Duodenal mucosa (tissue), 2 donors: Measurements from ENCODE around the gene HOXD10.

ENCODE experiments used
- H3K27ac ChIP-seq: one replicate; pipeline ENCODE4 v1.7.0; 2013; ENCODE audit warnings: low read depth, low read length
- H3K27me3 ChIP-seq, 2 donors: one replicate each; pipeline ENCODE4 v1.7.0; 2013; ENCODE audit warnings: low read length in 2 of 2, control low read depth in 1 of 2; ENCODE audit not compliant: insufficient read depth in 2 of 2, control insufficient read depth in 1 of 2
- H3K36me3 ChIP-seq, 2 donors: one replicate each; pipeline ENCODE4 v1.7.0; 2013; ENCODE audit warnings: low read length in 2 of 2, control low read depth in 1 of 2; ENCODE audit not compliant: insufficient read depth in 2 of 2, control insufficient read depth in 1 of 2
- H3K4me1 ChIP-seq, 2 donors: one replicate each; pipeline ENCODE4 v1.7.0; 2013; ENCODE audit warnings: low read length in 2 of 2, control low read depth in 1 of 2; ENCODE audit not compliant: insufficient read depth in 2 of 2, control insufficient read depth in 1 of 2
- H3K4me3 ChIP-seq, 2 donors: one replicate each; pipeline ENCODE4 v1.7.0; 2013; ENCODE audit warnings: low read length in 2 of 2, low read depth in 1 of 2
- H3K9ac ChIP-seq, 2 donors: one replicate each; pipeline ENCODE4 v1.7.0; 2013; ENCODE audit warnings: low read length in 2 of 2, low read depth in 1 of 2
- H3K9me3 ChIP-seq, 2 donors: one replicate each; pipeline ENCODE4 v1.7.0; 2013; ENCODE audit warnings: low read length in 2 of 2, control low read depth in 1 of 2; ENCODE audit not compliant: control insufficient read depth in 1 of 2

Gene HOXD10

DNA sequence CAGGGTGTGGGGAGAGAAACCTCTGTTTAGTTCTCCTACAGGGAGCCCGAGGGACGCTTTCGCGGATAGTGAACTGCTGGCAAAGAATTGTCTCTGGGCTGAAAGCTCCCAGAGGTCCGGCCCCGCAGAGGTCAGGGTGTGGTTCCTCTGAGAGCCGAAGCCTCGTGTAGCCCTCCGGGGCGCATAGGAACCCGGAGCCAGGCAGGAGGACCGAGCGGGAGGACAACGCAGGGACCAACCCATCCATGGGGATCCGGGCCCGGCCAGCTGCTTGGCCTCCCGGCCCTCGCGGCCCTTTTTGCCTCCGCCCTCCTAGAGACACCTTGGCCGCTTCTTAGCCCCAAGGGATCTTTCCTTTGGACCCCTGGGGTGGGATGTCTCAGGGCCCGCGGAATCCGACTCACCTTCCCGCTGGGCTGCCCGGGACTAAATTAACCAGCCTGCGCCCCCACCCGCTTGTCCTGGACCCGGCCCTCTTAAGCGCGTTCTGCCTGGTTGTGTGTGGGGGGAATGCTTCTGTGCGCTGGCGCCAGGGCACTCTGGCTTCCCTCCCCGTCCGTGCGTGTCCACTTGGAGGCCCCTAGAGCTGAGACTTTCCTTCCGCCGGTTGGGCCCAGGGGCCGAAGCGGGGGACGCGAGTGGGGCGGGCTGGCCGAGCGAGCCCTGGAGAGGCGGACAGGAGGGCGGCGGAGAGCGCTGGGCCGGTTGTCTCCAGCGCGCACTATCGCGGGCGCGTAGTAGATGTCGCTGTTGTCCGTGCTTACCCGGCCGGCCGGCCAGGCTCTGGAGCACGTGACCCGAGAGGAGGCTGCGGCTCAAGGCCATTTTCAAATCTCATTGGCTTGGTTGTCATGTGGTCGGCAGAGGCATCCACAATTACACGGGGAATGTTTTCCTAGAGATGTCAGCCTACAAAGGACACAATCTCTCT is at the start of gene HOXD10:
HOXD10 (plus strand) TSS at position 896 of the 931 bp plus-strand sequence. CDS start 56 bp downstream, outside the sequence.
- peaks cover 93 to 97% of the 10 kb centered on the region in 2 donors for H3K27me3 ChIP-seq
- H3K9ac ChIP-seq, result no peak within 1 kb of the TSS
- H3K4me3 ChIP-seq, result no peak within 1 kb of the TSS

GRCh38 chr2:176067589-176068418 is 48.8 kb upstream of the HOXD10 start:
- H3K4me1 ChIP-seq, result peaks cover 15 to 17% of the 10 kb centered on the region in 2 donors
- H3K36me3 ChIP-seq, result no peaks in the 10 kb centered on the region
- peaks cover 76 to 85% of the 10 kb centered on the region in 2 donors for H3K27me3 ChIP-seq
- H3K9me3 ChIP-seq, result no peaks in the 10 kb centered on the region
- H3K4me3 ChIP-seq, result peak overlapping the region; percentile 57 to 58
- no peak overlapping the region for H3K27ac ChIP-seq
- H3K9ac ChIP-seq, result no peak overlapping the region

More for the DNA sequence above, at the start of gene HOXD10:
- no peaks in the 10 kb centered on the region for H3K4me1 ChIP-seq
- H3K27ac ChIP-seq, result peak within 1 kb of the TSS; percentile 6
- no peaks in the 10 kb centered on the region for H3K9me3 ChIP-seq
- no peaks in the 10 kb centered on the region for H3K36me3 ChIP-seq

- Histone ChIP-seq H3K4me3 (peak overlapping the region in 1 of 2 donors; percentile 9), H3K4me1 (peaks cover 15 to 17% of the 10 kb centered on the region in 2 donors), H3K27ac (no peak overlapping the region), H3K9ac (no peak overlapping the region), H3K36me3 (no peaks in the 10 kb centered on the region), H3K9me3 (no peaks in the 10 kb centered on the region), H3K27me3 (peaks cover 81 to 91% of the 10 kb centered on the region in 2 donors)
Observed at GRCh38 chr2:176068419-176068832, 48.2 kb upstream of the HOXD10 start.

GRCh38 chr2:176071330-176072291 is 45.0 kb upstream of the HOXD10 start:
- Histone ChIP-seq H3K36me3 (no peaks in the 10 kb centered on the region), H3K27me3 (peaks cover 97 to 98% of the 10 kb centered on the region in 2 donors), H3K4me3 (no peak overlapping the region), H3K9ac (no peak overlapping the region), H3K4me1 (peaks cover 15 to 17% of the 10 kb centered on the region in 2 donors), H3K9me3 (no peaks in the 10 kb centered on the region), H3K27ac (no peak overlapping the region)

DNA sequence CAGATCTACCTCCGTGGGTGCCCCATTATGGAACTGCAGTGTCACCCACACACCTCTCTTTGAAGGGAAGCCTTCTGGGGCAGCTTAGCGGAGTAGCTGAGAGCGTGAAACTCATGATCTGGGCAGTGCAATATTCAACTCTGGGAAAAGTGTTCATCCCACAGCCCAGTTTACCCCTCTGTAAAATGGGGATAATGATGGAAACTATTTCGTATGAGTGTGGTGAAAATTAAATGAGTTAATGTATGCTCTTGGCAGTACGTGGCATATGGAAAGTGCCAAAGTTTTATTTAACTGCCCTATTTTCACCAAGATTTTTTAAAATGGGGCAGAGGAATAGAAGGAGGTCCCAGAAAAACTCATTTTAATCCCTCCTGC is 44.3 kb upstream of the HOXD10 start:
- H3K9me3 ChIP-seq, result no peaks in the 10 kb centered on the region
- peaks cover 11 to 17% of the 10 kb centered on the region in 2 donors for H3K4me1 ChIP-seq
- no peak overlapping the region for H3K4me3 ChIP-seq
- no peaks in the 10 kb centered on the region for H3K36me3 ChIP-seq
- no peak overlapping the region for H3K27ac ChIP-seq
- no peak overlapping the region for H3K9ac ChIP-seq
- peaks cover 95 to 98% of the 10 kb centered on the region in 2 donors for H3K27me3 ChIP-seq

DNA sequence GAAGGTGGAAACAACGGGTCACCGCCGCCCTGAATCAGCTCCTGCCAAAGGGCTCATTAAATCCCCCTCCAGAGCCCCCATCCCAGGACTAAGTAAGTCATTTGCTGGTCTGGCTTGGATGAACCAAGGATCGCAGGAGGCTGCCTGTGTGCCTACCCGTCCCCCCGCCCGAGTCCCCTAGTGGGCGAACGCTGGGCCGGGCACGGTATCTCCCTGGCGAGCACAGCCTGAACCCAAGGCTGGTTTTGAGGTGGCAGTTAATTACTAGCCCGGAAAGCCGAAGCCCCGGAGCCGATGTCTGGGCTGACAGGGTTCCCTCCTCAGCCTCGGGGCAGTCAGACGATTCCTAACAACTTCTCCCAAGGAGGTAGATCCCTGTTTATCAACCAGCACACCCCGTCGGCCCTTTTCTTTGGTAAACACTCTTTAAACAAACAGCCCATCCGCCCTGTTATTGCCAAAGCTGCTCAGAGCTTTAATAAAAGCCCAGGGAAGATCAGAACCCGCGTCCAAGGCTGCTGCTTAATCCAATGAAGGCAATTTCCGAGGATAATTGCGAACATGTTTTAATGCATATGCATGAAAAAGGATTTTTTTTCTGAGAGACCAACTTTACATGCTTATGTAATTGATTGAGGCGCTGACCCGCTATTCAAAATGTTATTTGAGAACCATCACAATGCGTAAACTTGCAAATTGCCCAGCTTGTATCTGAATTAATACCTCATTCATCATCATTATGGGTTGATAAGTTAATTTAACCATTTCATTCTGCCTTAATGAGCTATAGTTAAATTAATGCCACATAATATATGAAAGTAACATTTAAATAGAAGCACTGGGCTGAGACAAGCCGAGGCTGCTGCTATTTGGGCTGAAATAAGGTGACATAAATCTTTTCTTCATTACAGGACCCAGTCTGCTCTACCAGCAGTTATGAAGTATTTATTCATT is 43.4 kb upstream of the HOXD10 start:
- H3K27me3 ChIP-seq, result peaks cover 93 to 94% of the 10 kb centered on the region in 2 donors
- H3K27ac ChIP-seq, result no peak overlapping the region
- peaks cover 6 to 8% of the 10 kb centered on the region in 2 donors for H3K4me1 ChIP-seq
- H3K36me3 ChIP-seq, result no peaks in the 10 kb centered on the region
- H3K9me3 ChIP-seq, result no peaks in the 10 kb centered on the region
- no peak overlapping the region for H3K9ac ChIP-seq
- H3K4me3 ChIP-seq, result no peak overlapping the region

DNA sequence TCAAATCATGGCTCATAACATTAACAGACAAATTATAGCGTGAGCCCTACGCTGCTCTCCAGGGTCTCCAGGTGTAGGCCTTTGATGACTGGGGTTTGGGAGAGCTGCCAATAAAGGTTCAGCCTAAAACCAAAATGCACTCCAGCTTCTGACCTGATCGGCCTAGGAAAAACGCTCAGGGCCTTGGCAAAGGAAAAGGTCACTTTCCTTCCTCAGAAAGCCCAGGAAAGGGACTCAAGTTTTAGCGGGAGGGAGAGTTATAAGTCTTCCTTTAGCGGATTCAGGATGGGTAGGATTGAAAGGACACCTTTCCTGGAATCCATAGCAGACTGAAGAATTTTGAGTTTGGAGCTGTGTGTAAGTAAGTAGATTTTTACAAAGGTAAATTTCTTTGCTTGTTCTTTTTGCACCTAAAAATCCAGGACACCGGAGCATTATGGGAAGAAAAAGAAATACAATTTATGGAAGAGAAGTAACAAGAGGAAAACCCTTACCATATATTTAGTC is 41.6 kb upstream of the HOXD10 start:
- Histone ChIP-seq H3K4me1 (peaks cover 0 to 7% of the 10 kb centered on the region in 2 donors), H3K27me3 (peaks cover 92 to 93% of the 10 kb centered on the region in 2 donors), H3K4me3 (no peak overlapping the region), H3K9ac (no peak overlapping the region), H3K9me3 (no peaks in the 10 kb centered on the region), H3K36me3 (no peaks in the 10 kb centered on the region), H3K27ac (no peak overlapping the region)

DNA sequence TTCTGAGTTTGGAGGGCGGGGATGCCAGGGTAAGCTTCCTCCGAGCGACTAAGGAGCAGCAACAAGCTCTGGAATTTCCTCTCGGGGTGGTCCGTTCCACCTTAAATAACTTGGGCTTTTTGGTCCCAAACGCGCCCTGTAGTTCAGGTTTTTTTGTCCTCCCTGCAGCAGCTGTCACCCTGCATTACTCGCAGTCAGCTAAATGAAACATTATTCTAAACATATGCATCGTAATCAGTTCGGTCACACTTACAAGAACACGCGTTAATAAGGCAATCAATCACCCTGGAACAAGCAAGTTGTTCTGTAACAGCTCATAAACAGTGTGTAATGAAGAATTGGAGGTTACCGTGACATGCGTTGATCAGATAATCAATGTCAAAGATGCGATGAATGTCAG is 41.1 kb upstream of the HOXD10 start:
- H3K9ac ChIP-seq, result no peak overlapping the region
- H3K9me3 ChIP-seq, result no peaks in the 10 kb centered on the region
- peaks cover 0 to 9% of the 10 kb centered on the region in 2 donors for H3K4me1 ChIP-seq
- peaks cover 88 to 89% of the 10 kb centered on the region in 2 donors for H3K27me3 ChIP-seq
- H3K27ac ChIP-seq, result no peak overlapping the region
- H3K4me3 ChIP-seq, result no peak overlapping the region
- H3K36me3 ChIP-seq, result no peaks in the 10 kb centered on the region
